IMR-90 (cell line): Measurements from ENCODE around the gene MOB2. TPM values are rescaled to one million over a fixed set of nuclear protein-coding genes. Genes with fewer than 3 reads are reported as not detected.

Source experiments
- ATAC-seq: fragments of 200-7000 bp; cut with Tn5 transposase; 2 replicates; pipeline ENCODE4 v1.9.1; 2020; ENCODE audit warnings: low read depth, mild to moderate bottlenecking, moderate library complexity
- BruUV-seq: library from RNA; stranded (reverse); fragments of 400-500 nt; replicated peaks from 2 replicates; lab custom pipeline; 2021; lab: Mats Ljungman, UMichigan
- CTCF ChIA-PET: fragments of 300-600 bp; formaldehyde crosslinking; extraction: SDS; loops from one replicate; lab custom pipeline; 2021; ENCODE audit warnings: antibody characterized with exemption; lab: Yijun Ruan, JAX
- POLR2A ChIA-PET: fragments of 300-600 bp; sonication (Branson Sonifier 250); formaldehyde crosslinking; loops from one replicate; lab custom pipeline; 2022; ENCODE audit warnings: antibody characterized with exemption; ENCODE audit not compliant: unreplicated experiment; lab: Charles Lee
- DNase-seq: peaks from one replicate; pipeline ENCODE4 v3.0.0; 2013
- H2AFZ ChIP-seq: replicated peaks from 2 replicates; pipeline ENCODE3; 2013; ENCODE audit warnings: low read length, mild to moderate bottlenecking; ENCODE audit not compliant: poor library complexity
- H2AK5ac ChIP-seq: 2 replicates; pipeline ENCODE4 v1.6.1; 2013; ENCODE audit warnings: low read depth, low read length, inconsistent platforms
- H2AK9ac ChIP-seq: replicated peaks from 2 replicates; pipeline ENCODE3; 2013; ENCODE audit warnings: mild to moderate bottlenecking, low read depth, low read length, moderate library complexity; ENCODE audit not compliant: poor library complexity
- H2BK120ac ChIP-seq: 2 replicates; pipeline ENCODE4 v1.6.1; 2013; ENCODE audit warnings: low read depth, low read length, inconsistent platforms
- H2BK15ac ChIP-seq: 3 replicates; pipeline ENCODE4 v1.6.1; 2013; ENCODE audit warnings: low read depth, low read length, inconsistent platforms
- H2BK20ac ChIP-seq: 2 replicates; pipeline ENCODE4 v1.6.1; 2013; ENCODE audit warnings: low read depth, mild to moderate bottlenecking, inconsistent platforms, low read length, moderate library complexity
- H2BK5ac ChIP-seq: 2 replicates; pipeline ENCODE4 v1.6.1; 2013; ENCODE audit warnings: mild to moderate bottlenecking, low read depth, low read length, inconsistent platforms; ENCODE audit not compliant: poor library complexity, severe bottlenecking
- H3K14ac ChIP-seq: replicated peaks from 2 replicates; pipeline ENCODE4 v1.6.1; 2013; ENCODE audit warnings: low read depth, low read length, inconsistent platforms
- H3K18ac ChIP-seq: 2 replicates; pipeline ENCODE4 v1.6.1; 2013; ENCODE audit warnings: low read depth, low read length, control low read depth
- H3K23ac ChIP-seq: 2 replicates; pipeline ENCODE4 v1.6.1; 2013; ENCODE audit warnings: low read depth, low read length, inconsistent platforms
- H3K27ac ChIP-seq: 2 replicates; pipeline ENCODE4 v1.5.1; 2013; ENCODE audit warnings: mild to moderate bottlenecking, control low read depth, low read length; ENCODE audit not compliant: insufficient read depth
- H3K27me3 ChIP-seq: 2 replicates; pipeline ENCODE4 v1.6.1; 2013; ENCODE audit warnings: low read length; ENCODE audit not compliant: control insufficient read depth, insufficient read depth
- H3K36me3 ChIP-seq: 2 replicates; pipeline ENCODE4 v1.6.1; 2013; ENCODE audit warnings: low read length, mixed read lengths; ENCODE audit not compliant: control insufficient read depth, insufficient read depth
- H3K4ac ChIP-seq: 2 replicates; pipeline ENCODE4 v1.6.1; 2013; ENCODE audit warnings: low read depth, low read length, inconsistent platforms
- H3K4me1 ChIP-seq: 2 replicates; pipeline ENCODE4 v1.6.1; 2013; ENCODE audit warnings: low read length, mixed read lengths; ENCODE audit not compliant: control insufficient read depth, insufficient read depth
- H3K4me2 ChIP-seq: 2 replicates; pipeline ENCODE4 v1.6.1; 2013; ENCODE audit warnings: low read depth, mild to moderate bottlenecking, control low read depth, low read length, moderate library complexity
- H3K4me3 ChIP-seq: 2 replicates; pipeline ENCODE4 v1.5.1; 2013; ENCODE audit warnings: low read depth, mild to moderate bottlenecking, control low read depth, low read length, moderate library complexity; ENCODE audit not compliant: insufficient read depth
- H3K56ac ChIP-seq: 2 replicates; pipeline ENCODE4 v1.6.1; 2013; ENCODE audit warnings: low read length, inconsistent platforms; ENCODE audit not compliant: insufficient read depth; ENCODE audit errors: extremely low read depth
- H3K79me1 ChIP-seq, 2 experiments: 2 replicates each; pipeline ENCODE4 v1.6.1; 2013; ENCODE audit warnings: low read length in 2 of 2, inconsistent platforms in 1 of 2, low read depth in 1 of 2
- H3K9ac ChIP-seq: 2 replicates; pipeline ENCODE4 v1.6.1; 2013; ENCODE audit warnings: low read depth, low read length, control low read depth
- H3K9me1 ChIP-seq: 2 replicates; pipeline ENCODE4 v1.6.1; 2013; ENCODE audit warnings: low read length, inconsistent platforms; ENCODE audit not compliant: insufficient read depth
- H3K9me3 ChIP-seq: 2 replicates; pipeline ENCODE4 v1.6.1; 2013; ENCODE audit warnings: low read length; ENCODE audit not compliant: control insufficient read depth, insufficient read depth
- H4K20me1 ChIP-seq: 2 replicates; pipeline ENCODE4 v1.6.1; 2013; ENCODE audit warnings: low read length, inconsistent platforms; ENCODE audit not compliant: insufficient read depth
- H4K5ac ChIP-seq: 2 replicates; pipeline ENCODE4 v1.6.1; 2013; ENCODE audit warnings: mild to moderate bottlenecking, low read depth, low read length, control low read depth
- H4K8ac ChIP-seq, 2 experiments: 2 replicates each; pipeline ENCODE4 v1.6.1; 2013; ENCODE audit warnings: low read depth in 2 of 2, low read length in 2 of 2, control low read depth in 1 of 2, inconsistent platforms in 1 of 2
- H4K91ac ChIP-seq: 2 replicates; pipeline ENCODE4 v1.6.1; 2013; ENCODE audit warnings: low read depth, low read length, inconsistent platforms; ENCODE audit not compliant: insufficient read depth
- BHLHE40 ChIP-seq: fragments of 150-350 bp; IDR thresholded peaks from 2 replicates; pipeline ENCODE4 v1.6.1; 2016; ENCODE audit warnings: mild to moderate bottlenecking, low read depth, low read length
- CEBPB ChIP-seq: IDR thresholded peaks from 2 replicates; pipeline ENCODE4 v1.6.1; 2012; ENCODE audit warnings: low read depth, low read length, improper control_type of control experiment
- CTCF ChIP-seq: conservative IDR thresholded peaks from 2 replicates; pipeline ENCODE4 v1.5.1; 2012; ENCODE audit warnings: mild to moderate bottlenecking, low read depth, low read length, improper control_type of control experiment
- ELK1 ChIP-seq: fragments of 150-350 bp; IDR thresholded peaks from 2 replicates; pipeline ENCODE4 v1.6.1; 2016; ENCODE audit warnings: low read depth, mild to moderate bottlenecking, low read length, moderate library complexity, borderline replicate concordance
- MAFK ChIP-seq: IDR thresholded peaks from 2 replicates; pipeline ENCODE4 v1.6.1; 2012; ENCODE audit warnings: low read depth, low read length, improper control_type of control experiment
- MAZ ChIP-seq: IDR thresholded peaks from 2 replicates; pipeline ENCODE4 v1.6.1; 2012; ENCODE audit warnings: low read depth, mild to moderate bottlenecking, low read length, improper control_type of control experiment, moderate library complexity, borderline replicate concordance
- RAD21 ChIP-seq: IDR thresholded peaks from 2 replicates; pipeline ENCODE4 v1.6.1; 2012; ENCODE audit warnings: low read length, improper control_type of control experiment
- RCOR1 ChIP-seq: IDR thresholded peaks from 2 replicates; pipeline ENCODE4 v1.6.1; 2012; ENCODE audit warnings: mild to moderate bottlenecking, low read length, improper control_type of control experiment; ENCODE audit not compliant: insufficient replicate concordance
- RFX5 ChIP-seq: IDR thresholded peaks from 2 replicates; pipeline ENCODE4 v1.8.0; 2012; ENCODE audit warnings: low read depth, mild to moderate bottlenecking, low read length, moderate library complexity
- SMC3 ChIP-seq: fragments of 150-350 bp; IDR thresholded peaks from 2 replicates; pipeline ENCODE4 v1.6.1; 2016; ENCODE audit warnings: low read depth, mild to moderate bottlenecking, antibody characterized with exemption, low read length, moderate library complexity
- WGBS, 2 experiments: methylation state at CpG; one replicate each; pipeline versions ENCODE4 v1.1.5 to v1.1.7; 2013; ENCODE audit warnings: missing lambda C conversion rate in 2 of 2; ENCODE audit not compliant: insufficient read length in 1 of 2; ENCODE audit errors: extremely low coverage in 2 of 2; 5-methylcytosine and 5-hydroxymethylcytosine counted together
- dilution Hi-C: fragments of 300-500 bp; cut with HindIII; formaldehyde crosslinking; loops from one replicate; pipeline ENCODE4 v1.14.3; 2018; ENCODE audit warnings: low sequenced_read_pairs; ENCODE audit not compliant: unreplicated experiment
- in situ Hi-C: fragments of 300-500 bp; cut with MboI; formaldehyde crosslinking; loops from 3 replicates; pipeline ENCODE4 v1.14.3; 2019; ENCODE audit warnings: low sequenced_read_pairs, inconsistent platforms, mixed read lengths
- intact Hi-C: fragments of 100-400 bp; cut with micrococcal nuclease; formaldehyde crosslinking; loops from 2 replicates; pipeline ENCODE4 v1.10.0; 2022
- polyA plus RNA-seq, 3 experiments: library from polyadenylated mRNA; depleted of rRNA; stranded (reverse); fragments of >200 nt; gene quantifications; 2 replicates each; pipeline ENCODE4 v1.2.3, GENCODE V29; 2012; ENCODE audit warnings: low replicate concordance in 1 of 3
- total RNA-seq: library from RNA; depleted of rRNA; stranded (reverse); fragments of >200 nt; gene quantifications from 2 replicates; pipeline ENCODE4 v1.2.3, GENCODE V29; 2012

Gene MOB2
- total and polyA plus RNA-seq, 2 of the 4 experiments (the other 2 are of a cell fraction): 23.7 to 36.2 TPM

DNA sequence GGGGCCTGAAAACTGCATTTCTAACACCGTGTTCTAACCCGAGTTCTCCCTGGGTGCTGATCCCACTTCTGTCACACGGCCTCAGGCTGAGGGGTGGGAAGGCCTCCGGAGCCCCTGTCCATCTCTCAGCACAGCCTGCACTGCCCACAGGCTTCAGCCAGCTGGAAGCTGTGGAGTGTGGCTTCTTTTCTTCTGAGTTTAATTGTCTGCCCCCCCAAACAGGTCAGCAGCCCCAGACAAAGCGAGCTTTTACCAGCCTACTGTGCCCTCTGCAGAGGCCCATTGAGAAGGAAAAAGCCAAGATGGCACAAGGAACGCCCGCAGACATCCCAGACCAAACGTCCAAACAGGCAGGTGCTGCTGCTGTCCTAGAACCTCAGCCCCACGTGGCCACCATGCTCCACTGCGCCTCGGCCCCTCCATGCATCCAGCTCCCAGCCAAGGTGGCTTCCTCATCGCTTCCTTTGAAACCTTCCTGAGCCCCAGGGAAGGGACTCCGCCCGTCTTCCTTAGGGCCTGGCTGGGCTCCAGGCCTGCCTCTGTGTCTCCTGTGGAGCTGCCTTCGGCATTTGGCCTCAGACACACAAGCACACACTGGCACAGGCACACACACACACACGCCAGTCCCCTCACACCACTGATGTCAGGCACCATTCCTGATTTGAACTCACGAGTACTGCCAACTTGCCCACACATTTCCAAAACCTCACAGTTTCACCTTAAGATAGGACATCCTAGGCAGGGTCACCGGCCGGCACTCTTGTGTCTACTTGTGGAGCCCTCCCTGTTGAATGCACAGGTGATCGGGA is 1.7 kb downstream of the MOB2 start:
- no peak overlapping the region for H2AK5ac ChIP-seq
- H3K14ac ChIP-seq: no peak overlapping the region
- DNase-seq (no peak), ATAC-seq (no peak)
- no peak overlapping the region for H4K91ac ChIP-seq
- H4K20me1 ChIP-seq: peaks cover 84% of the 10 kb centered on the region
- H2BK15ac ChIP-seq: no peak overlapping the region
- no peak overlapping the region for H3K4me2 ChIP-seq
- H4K5ac ChIP-seq: no peak overlapping the region
- H2AK9ac ChIP-seq: no peak overlapping the region
- no peak overlapping the region for H2AFZ ChIP-seq
- no peak overlapping the region for H3K9ac ChIP-seq
- no peak overlapping the region for H4K8ac ChIP-seq
- peaks cover 3% of the 10 kb centered on the region; the same call in 1 of the 2 replicates for H3K9me1 ChIP-seq
- H3K18ac ChIP-seq: no peak overlapping the region
- no TSS peak for BruUV-seq
- no peak overlapping the region for H3K4ac ChIP-seq
- ChIA-PET POLR2A (no interaction called here), CTCF (no interaction called here)
- H3K79me1 ChIP-seq: peaks cover 13 to 64% of the 10 kb centered on the region in 2 experiments; a peak in 3 of 4 replicates
- H2BK20ac ChIP-seq: no peak overlapping the region
- in situ Hi-C loops: no loop called here
- dilution Hi-C loops: no loop called here
- H2BK120ac ChIP-seq: no peak overlapping the region
- intact Hi-C loops: no loop called here
- no peaks in the 10 kb centered on the region for H3K9me3 ChIP-seq
- WGBS, 2 experiments: 85% methylated on average over 4 of the region's 20 CpGs; no CpG with 5 or more reads in 1 of the 2 experiments
- no peaks in the 10 kb centered on the region for H3K27me3 ChIP-seq
- H2BK5ac ChIP-seq: no peak overlapping the region
- H3K23ac ChIP-seq: no peak overlapping the region
- H3K27ac ChIP-seq: no peak overlapping the region
- no peak overlapping the region for H3K4me3 ChIP-seq
- H3K56ac ChIP-seq: no peak overlapping the region
- peaks cover 4% of the 10 kb centered on the region; the same call in 1 of the 2 replicates for H3K4me1 ChIP-seq
- peaks cover 6% of the 10 kb centered on the region; the same call in 1 of the 2 replicates for H3K36me3 ChIP-seq
- no peak for TF ChIP-seq RFX5
- no peak for TF ChIP-seq RAD21
- TF ChIP-seq MAZ: no peak
- TF ChIP-seq CEBPB: no peak
- TF ChIP-seq ELK1: no peak
- TF ChIP-seq SMC3: no peak
- TF ChIP-seq MAFK: no peak
- no peak for TF ChIP-seq RCOR1
- no peak for TF ChIP-seq CTCF
- TF ChIP-seq BHLHE40: no peak
